GM06990 (cell line): Measurements from ENCODE around the gene RAB34.

Experiments
- DNase-seq: peaks from one replicate; pipeline ENCODE4 v3.0.0-alpha.2; 2011; ENCODE audit not compliant: insufficient read length; ENCODE audit errors: extremely low read depth
- H3K27me3 ChIP-seq: replicated peaks from 2 replicates; pipeline ENCODE4 v1.6.0; 2011; ENCODE audit warnings: low read length; ENCODE audit not compliant: control insufficient read depth, insufficient read depth
- H3K36me3 ChIP-seq: 2 replicates; pipeline ENCODE4 v1.5.1; 2011; ENCODE audit warnings: low read length; ENCODE audit not compliant: control insufficient read depth, insufficient read depth
- H3K4me3 ChIP-seq: replicated peaks from 2 replicates; pipeline ENCODE4 v1.5.1; 2011; ENCODE audit warnings: low read depth, mild to moderate bottlenecking, control low read depth, low read length
- TF ChIP-seq, protein P1 (sequence below): IDR thresholded peaks from 2 replicates; pipeline ENCODE4 v1.5.1; 2011; ENCODE audit warnings: low read length, control low read depth, mild to moderate bottlenecking, inconsistent platforms; ENCODE audit not compliant: insufficient read depth, poor library complexity, severe bottlenecking

Gene RAB34

GRCh38 chr17:28759256-28759865 is 41.7 kb upstream of the RAB34 start:
- Histone ChIP-seq H3K4me3 (no peak overlapping the region), H3K36me3 (peaks cover 17% of the 10 kb centered on the region), H3K27me3 (no peaks in the 10 kb centered on the region)
- TF ChIP-seq, protein P1, sequence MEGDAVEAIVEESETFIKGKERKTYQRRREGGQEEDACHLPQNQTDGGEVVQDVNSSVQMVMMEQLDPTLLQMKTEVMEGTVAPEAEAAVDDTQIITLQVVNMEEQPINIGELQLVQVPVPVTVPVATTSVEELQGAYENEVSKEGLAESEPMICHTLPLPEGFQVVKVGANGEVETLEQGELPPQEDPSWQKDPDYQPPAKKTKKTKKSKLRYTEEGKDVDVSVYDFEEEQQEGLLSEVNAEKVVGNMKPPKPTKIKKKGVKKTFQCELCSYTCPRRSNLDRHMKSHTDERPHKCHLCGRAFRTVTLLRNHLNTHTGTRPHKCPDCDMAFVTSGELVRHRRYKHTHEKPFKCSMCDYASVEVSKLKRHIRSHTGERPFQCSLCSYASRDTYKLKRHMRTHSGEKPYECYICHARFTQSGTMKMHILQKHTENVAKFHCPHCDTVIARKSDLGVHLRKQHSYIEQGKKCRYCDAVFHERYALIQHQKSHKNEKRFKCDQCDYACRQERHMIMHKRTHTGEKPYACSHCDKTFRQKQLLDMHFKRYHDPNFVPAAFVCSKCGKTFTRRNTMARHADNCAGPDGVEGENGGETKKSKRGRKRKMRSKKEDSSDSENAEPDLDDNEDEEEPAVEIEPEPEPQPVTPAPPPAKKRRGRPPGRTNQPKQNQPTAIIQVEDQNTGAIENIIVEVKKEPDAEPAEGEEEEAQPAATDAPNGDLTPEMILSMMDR, result no peak
- no peak for DNase-seq

- TF ChIP-seq, protein P1, result no peak
- Histone ChIP-seq H3K27me3 (no peaks in the 10 kb centered on the region), H3K36me3 (peaks cover 17% of the 10 kb centered on the region), H3K4me3 (no peak overlapping the region)
- DNase-seq, result no peak
These were observed 40.9 kb upstream of the RAB34 start for GRCh38 chr17:28758411-28759121.

- Histone ChIP-seq H3K4me3 (no peak overlapping the region), H3K27me3 (no peaks in the 10 kb centered on the region), H3K36me3 (peaks cover 17% of the 10 kb centered on the region)
- TF ChIP-seq, protein P1, result no peak
- DNase-seq, result no peak
These were observed 38.6 kb upstream of the RAB34 start for GRCh38 chr17:28756049-28756804.

- peaks cover 20% of the 10 kb centered on the region for H3K36me3 ChIP-seq
- TF ChIP-seq, protein P1, result no peak
- no peak for DNase-seq
- no peak overlapping the region for H3K4me3 ChIP-seq
- H3K27me3 ChIP-seq, result no peaks in the 10 kb centered on the region
These were observed 37.8 kb upstream of the RAB34 start for GRCh38 chr17:28755486-28755885.

DNA sequence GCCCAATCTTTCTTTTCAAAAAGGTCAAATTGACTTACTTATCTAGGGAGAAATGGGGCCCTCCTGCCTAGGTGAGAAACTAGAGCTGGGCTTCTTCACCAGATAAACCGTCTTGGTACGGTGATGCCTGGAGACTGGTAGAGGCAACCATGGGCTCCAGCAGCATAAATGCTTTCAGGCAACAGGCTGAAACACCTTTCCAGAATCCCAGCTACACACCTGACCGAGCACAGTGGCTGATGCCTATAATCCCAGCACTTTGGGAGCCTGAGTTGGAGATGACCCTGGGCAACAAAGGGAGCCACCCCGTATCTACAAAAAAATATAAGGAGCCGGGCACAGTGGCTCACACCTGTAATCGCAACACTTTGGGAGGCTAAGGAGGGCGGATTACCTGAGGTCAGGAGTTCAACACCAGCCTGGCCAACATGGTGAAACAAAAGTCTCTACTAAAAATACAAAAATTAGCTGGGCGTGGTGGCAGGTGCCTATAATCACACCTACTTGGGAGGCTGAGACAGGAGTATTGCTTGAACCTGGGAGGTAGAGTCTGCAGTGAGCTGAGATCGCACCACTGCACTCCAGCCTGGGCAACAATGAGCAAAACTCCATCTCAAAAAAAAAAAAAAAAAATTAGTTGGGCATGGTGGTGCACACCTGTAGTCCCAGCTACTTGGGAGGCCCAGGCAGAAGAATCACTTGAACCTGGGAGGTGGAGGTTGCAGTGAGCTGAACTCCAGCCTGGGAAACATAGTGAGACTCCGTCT is 34.1 kb upstream of the RAB34 start:
- Histone ChIP-seq H3K4me3 (no peak overlapping the region), H3K36me3 (peaks cover 33% of the 10 kb centered on the region), H3K27me3 (no peaks in the 10 kb centered on the region)
- no peak for DNase-seq
- TF ChIP-seq, protein P1, result no peak
